ENCODE data around the gene CLIC3. TPM values are rescaled to one million over a fixed set of nuclear protein-coding genes. Genes with fewer than 3 reads are reported as not detected.
A peak's percentile ranks its signal among the peaks of the same experiment; 100 is the strongest.

CLIC3 gene
- total RNA-seq, 2 donors from 2014 or later: not detected

- no peaks in the 10 kb centered on the region for H3K36me3 Mint-ChIP-seq
- ATAC-seq: no peak
- no peak overlapping the region for H3K27ac Mint-ChIP-seq
- no peak for DNase-seq (ENCODE audit: low spot score in 2 of 2)
- no peaks in the 10 kb centered on the region for H3K9me3 Mint-ChIP-seq
Measured at GRCh38 chr9:136968333-136969127, 27.8 kb downstream of the CLIC3 start.

GRCh38 chr9:136965771-136966484 lies 30.4 kb downstream of the CLIC3 start:
- DNase-seq (ENCODE audit: low spot score in 2 of 2): no peak
- H3K27ac Mint-ChIP-seq: peak overlapping the region in 1 of 2 donors; percentile 46
- H3K36me3 Mint-ChIP-seq: no peaks in the 10 kb centered on the region

GRCh38 chr9:136964833-136965422 lies 31.4 kb downstream of the CLIC3 start:
- no peaks in the 10 kb centered on the region for H3K9me3 Mint-ChIP-seq
- H3K27ac Mint-ChIP-seq: no peak overlapping the region
- ATAC-seq: no peak
- H3K36me3 Mint-ChIP-seq: no peaks in the 10 kb centered on the region
- DNase-seq (ENCODE audit: low spot score in 2 of 2): no peak

More at GRCh38 chr9:136965771-136966484, 30.4 kb downstream of the CLIC3 start:
- peak; percentile 51 to 57 for ATAC-seq
- no peaks in the 10 kb centered on the region for H3K9me3 Mint-ChIP-seq

GRCh38 chr9:136964171-136964689 lies 32.1 kb downstream of the CLIC3 start:
- no peak overlapping the region for H3K27ac Mint-ChIP-seq
- no peaks in the 10 kb centered on the region for H3K36me3 Mint-ChIP-seq
- ATAC-seq (no peak), DNase-seq (ENCODE audit: low spot score in 2 of 2) (no peak)
- H3K9me3 Mint-ChIP-seq: no peaks in the 10 kb centered on the region

GRCh38 chr9:136963751-136964150 lies 32.6 kb downstream of the CLIC3 start:
- Mint-ChIP-seq H3K27ac (no peak overlapping the region), H3K36me3 (no peaks in the 10 kb centered on the region), H3K9me3 (no peaks in the 10 kb centered on the region)
- no peak for DNase-seq (ENCODE audit: low spot score in 2 of 2)
- ATAC-seq: no peak

GRCh38 chr9:136963341-136963740 lies 33.0 kb downstream of the CLIC3 start:
- Mint-ChIP-seq H3K27ac (no peak overlapping the region), H3K9me3 (no peaks in the 10 kb centered on the region), H3K36me3 (no peaks in the 10 kb centered on the region)
- DNase-seq (ENCODE audit: low spot score in 2 of 2) (no peak), ATAC-seq (no peak)

GRCh38 chr9:136962701-136963248 lies 33.6 kb downstream of the CLIC3 start:
- Mint-ChIP-seq H3K36me3 (no peaks in the 10 kb centered on the region), H3K27ac (no peak overlapping the region), H3K9me3 (no peaks in the 10 kb centered on the region)
- DNase-seq (ENCODE audit: low spot score in 2 of 2) (no peak), ATAC-seq (no peak)

- no peak for ATAC-seq
- no peaks in the 10 kb centered on the region for H3K9me3 Mint-ChIP-seq
- no peak overlapping the region for H3K27ac Mint-ChIP-seq
- no peak for DNase-seq (ENCODE audit: low spot score in 2 of 2)
- no peaks in the 10 kb centered on the region for H3K36me3 Mint-ChIP-seq
Measured at GRCh38 chr9:136962163-136962562, 34.2 kb downstream of the CLIC3 start.

- Mint-ChIP-seq H3K27ac (no peak overlapping the region), H3K36me3 (no peaks in the 10 kb centered on the region), H3K9me3 (peaks cover 5% of the 10 kb centered on the region in 2 donors)
- ATAC-seq (no peak), DNase-seq (ENCODE audit: low spot score in 2 of 2) (no peak)
Measured at GRCh38 chr9:136961279-136962065, 34.9 kb downstream of the CLIC3 start.

GRCh38 chr9:136960938-136961275 lies 35.5 kb downstream of the CLIC3 start:
- peaks cover 9% of the 10 kb centered on the region in 2 donors for H3K9me3 Mint-ChIP-seq
- ATAC-seq (no peak), DNase-seq (ENCODE audit: low spot score in 2 of 2) (no peak)
- no peaks in the 10 kb centered on the region for H3K36me3 Mint-ChIP-seq
- H3K27ac Mint-ChIP-seq: no peak overlapping the region

- Mint-ChIP-seq H3K27ac (no peak overlapping the region), H3K36me3 (no peaks in the 10 kb centered on the region), H3K9me3 (peaks cover 9% of the 10 kb centered on the region in 2 donors)
- ATAC-seq: no peak
- no peak for DNase-seq (ENCODE audit: low spot score in 2 of 2)
Measured at GRCh38 chr9:136960212-136960937, 36.0 kb downstream of the CLIC3 start.

GRCh38 chr9:136958898-136959850 lies 37.2 kb downstream of the CLIC3 start:
- ATAC-seq: no peak
- peaks cover 9% of the 10 kb centered on the region in 2 donors for H3K9me3 Mint-ChIP-seq
- no peak overlapping the region for H3K27ac Mint-ChIP-seq
- no peak for DNase-seq (ENCODE audit: low spot score in 2 of 2)
- no peaks in the 10 kb centered on the region for H3K36me3 Mint-ChIP-seq

- peaks cover 9% of the 10 kb centered on the region in 2 donors for H3K9me3 Mint-ChIP-seq
- H3K27ac Mint-ChIP-seq: no peak overlapping the region
- H3K36me3 Mint-ChIP-seq: no peaks in the 10 kb centered on the region
- no peak for DNase-seq (ENCODE audit: low spot score in 2 of 2)
- ATAC-seq: no peak
Measured at GRCh38 chr9:136958473-136958872, 37.9 kb downstream of the CLIC3 start.

GRCh38 chr9:136957901-136958300 lies 38.5 kb downstream of the CLIC3 start:
- H3K27ac Mint-ChIP-seq: no peak overlapping the region
- peaks cover 9% of the 10 kb centered on the region in 2 donors for H3K9me3 Mint-ChIP-seq
- DNase-seq (ENCODE audit: low spot score in 2 of 2) (no peak), ATAC-seq (no peak)
- H3K36me3 Mint-ChIP-seq: no peaks in the 10 kb centered on the region

GRCh38 chr9:136957461-136957860 lies 38.9 kb downstream of the CLIC3 start:
- H3K9me3 Mint-ChIP-seq: peaks cover 9% of the 10 kb centered on the region in 2 donors
- DNase-seq (ENCODE audit: low spot score in 2 of 2) (no peak), ATAC-seq (no peak)
- H3K27ac Mint-ChIP-seq: no peak overlapping the region
- H3K36me3 Mint-ChIP-seq: no peaks in the 10 kb centered on the region

Data from activated naive CD4-positive, alpha-beta T cell treated with anti-CD3 and anti-CD28 coated beads, Interleukin-2, amount 50 U/mL, for 72 hours (primary cell).